Keratinocyte (primary cell): ENCODE data around the gene SNRPD3. TPM values are rescaled to one million over a fixed set of nuclear protein-coding genes. Genes with fewer than 3 reads are reported as not detected.

Source experiments
- DNase-seq: peaks from one replicate; pipeline ENCODE4 v3.0.0-alpha.2; 2011; ENCODE audit warnings: low read depth, missing footprints, low spot score
- FAIRE-seq: peaks from 2 replicates; lab custom pipeline; 2011; peaks lifted over from hg19 to GRCh38; lab: Jason Lieb, UNC
- H2AFZ ChIP-seq: 2 replicates; pipeline ENCODE4 v1.6.0; 2012; ENCODE audit warnings: low read length, control low read depth, inconsistent platforms; ENCODE audit not compliant: control insufficient read depth
- H3K27ac ChIP-seq: 2 replicates; pipeline ENCODE4 v1.5.1; 2011; ENCODE audit warnings: low read length; ENCODE audit not compliant: control insufficient read depth, insufficient read depth
- H3K27me3 ChIP-seq: 3 replicates; pipeline ENCODE4 v1.6.0; 2011; ENCODE audit warnings: low read length; ENCODE audit not compliant: control insufficient read depth, insufficient read depth; ENCODE audit errors: extremely low read depth
- H3K36me3 ChIP-seq, 2 experiments: 2 replicates in 1 of 2; 3 replicates in 1 of 2; pipeline ENCODE4 v1.5.1; 2011; ENCODE audit warnings: low read length in 2 of 2, mild to moderate bottlenecking in 1 of 2; ENCODE audit not compliant: control insufficient read depth in 2 of 2, insufficient read depth in 2 of 2; ENCODE audit errors: extremely low read depth in 1 of 2
- H3K4me1 ChIP-seq: 3 replicates; pipeline ENCODE4 v1.5.1; 2011; ENCODE audit warnings: low read length; ENCODE audit not compliant: control insufficient read depth, insufficient read depth; ENCODE audit errors: extremely low read depth
- H3K4me2 ChIP-seq: 3 replicates; pipeline ENCODE4 v1.6.0; 2011; ENCODE audit warnings: low read depth, low read length; ENCODE audit not compliant: control insufficient read depth, insufficient read depth; ENCODE audit errors: extremely low read depth
- H3K4me3 ChIP-seq, 3 experiments: fragments of 200-600 bp in 1 of 3; sonication (generic) in 1 of 3; 2 replicates in 2 of 3; 3 replicates in 1 of 3; pipeline ENCODE4 v1.5.1; 2011 to 2016; ENCODE audit warnings: low read length in 3 of 3, mild to moderate bottlenecking in 3 of 3, control low read depth in 2 of 3, inconsistent platforms in 1 of 3, low read depth in 1 of 3, mixed read lengths in 1 of 3, mixed run types in 1 of 3, moderate library complexity in 1 of 3; ENCODE audit not compliant: control insufficient read depth in 2 of 3, insufficient read depth in 2 of 3; ENCODE audit errors: extremely low read depth in 1 of 3
- H3K79me2 ChIP-seq: 2 replicates; pipeline ENCODE4 v1.6.0; 2012; ENCODE audit warnings: low read length; ENCODE audit not compliant: control insufficient read depth, insufficient read depth
- H3K9ac ChIP-seq: 3 replicates; pipeline ENCODE4 v1.6.0; 2011; ENCODE audit warnings: low read length; ENCODE audit not compliant: control insufficient read depth, insufficient read depth; ENCODE audit errors: extremely low read depth
- H3K9me1 ChIP-seq: 3 replicates; pipeline ENCODE4 v1.6.0; 2011; ENCODE audit warnings: low read length; ENCODE audit not compliant: control insufficient read depth, insufficient read depth; ENCODE audit errors: extremely low read depth
- H3K9me3 ChIP-seq: 2 replicates; pipeline ENCODE4 v1.5.1; 2012; ENCODE audit warnings: low read depth, low read length; ENCODE audit not compliant: control insufficient read depth
- H4K20me1 ChIP-seq: 3 replicates; pipeline ENCODE4 v1.6.0; 2011; ENCODE audit warnings: low read length; ENCODE audit not compliant: control insufficient read depth, insufficient read depth; ENCODE audit errors: extremely low read depth
- CTCF ChIP-seq, 3 experiments: IDR thresholded peaks in 1 of 3; conservative IDR thresholded peaks in 1 of 3; optimal IDR thresholded peaks in 1 of 3; 2 replicates in 2 of 3; 3 replicates in 1 of 3; pipeline versions ENCODE3 to v1.5.1; 2011; ENCODE audit warnings: low read length in 3 of 3, mild to moderate bottlenecking in 3 of 3, moderate library complexity in 2 of 3, control low read depth in 1 of 3, inconsistent platforms in 1 of 3; ENCODE audit not compliant: insufficient read depth in 2 of 3; ENCODE audit errors: extremely low read depth in 1 of 3
- EZH2 ChIP-seq: IDR thresholded peaks from one replicate; pipeline ENCODE4 v1.6.1; 2012; ENCODE audit warnings: inconsistent platforms, mild to moderate bottlenecking, low read length, moderate library complexity
- dilution Hi-C: fragments of 300-500 bp; cut with MboI; formaldehyde crosslinking; loops from one replicate; pipeline ENCODE4 v1.7.0; 2020; ENCODE audit warnings: low sequenced_read_pairs; ENCODE audit not compliant: extremely low pct_ligation_motif_present
- polyA plus RNA-seq, 5 experiments: library from polyadenylated mRNA; depleted of rRNA in 3 of 5; stranded (reverse) in 3 of 5; stranded (forward) in 1 of 5; unstranded in 1 of 5; fragments of >200 nt; gene quantifications; 1 replicate in 1 of 5; 2 replicates in 3 of 5; 3 replicates in 1 of 5; pipeline versions ENCODE4 v1.2.1 to v1.2.3, GENCODE V29; 2011 to 2012; ENCODE audit warnings: missing spikeins in 2 of 5, low read depth in 1 of 5, low replicate concordance in 1 of 5

The SNRPD3 gene
- polyA plus RNA-seq, 1 donor (not counting 4 experiments of a cell fraction or from before 2014, with no cell fraction given): 135 TPM

GRCh38 chr22:24583221-24584165 is 27.7 kb downstream of the SNRPD3 start:
- Histone ChIP-seq H2AFZ (no peak overlapping the region), H3K27me3 (no peaks in the 10 kb centered on the region), H3K27ac (no peak overlapping the region), H3K9me1 (no peaks in the 10 kb centered on the region), H3K79me2 (no peaks in the 10 kb centered on the region), H3K4me3 (no peak overlapping the region), H3K4me1 (peaks cover 35% of the 10 kb centered on the region), H3K9ac (peak overlapping the region; percentile 13), H3K36me3 (peaks cover 3 to 4% of the 10 kb centered on the region in 2 experiments), H4K20me1 (no peaks in the 10 kb centered on the region), H3K9me3 (no peaks in the 10 kb centered on the region), H3K4me2 (peak overlapping the region; percentile 20)
- DNase-seq (no peak), FAIRE-seq (peak; percentile 67)
- TF ChIP-seq EZH2 (no peak), CTCF (optimal IDR thresholded peaks at IDR 0.05 in 1 of 3, IDR thresholded peaks at IDR 0.05 in 1 of 3, conservative IDR thresholded peaks at IDR 0.05 in 1 of 3; ENCODE audit: extremely low read depth in 1 of 3, insufficient read depth in 2 of 3, low read length in 3 of 3) (no peak)
- dilution Hi-C loops: no loop called here

- Histone ChIP-seq H3K4me1 (peaks cover 29% of the 10 kb centered on the region), H3K4me3 (no peak overlapping the region), H3K9me3 (no peaks in the 10 kb centered on the region), H3K79me2 (no peaks in the 10 kb centered on the region), H2AFZ (no peak overlapping the region), H3K9ac (peak overlapping the region; percentile 13), H3K27ac (no peak overlapping the region), H3K4me2 (no peak overlapping the region), H3K36me3 (peaks cover 4% of the 10 kb centered on the region in 2 experiments), H4K20me1 (no peaks in the 10 kb centered on the region), H3K27me3 (no peaks in the 10 kb centered on the region), H3K9me1 (no peaks in the 10 kb centered on the region)
- dilution Hi-C loops: no loop called here
- no peak for FAIRE-seq
- no peak for TF ChIP-seq EZH2
- no peak for DNase-seq
These were observed 28.5 kb downstream of the SNRPD3 start for GRCh38 chr22:24584166-24584790.
